Activated CD4-positive, alpha-beta T cell treated with anti-CD3 and anti-CD28 coated beads, Interleukin-2, amount 50 U/mL, for 48 hours (primary cell): ENCODE results near the gene CSF2RB.

Source experiments
- DNase-seq, 2 experiments: peaks; one replicate each; pipeline ENCODE4 v3.0.0-alpha.2; 2020

CSF2RB gene

DNA sequence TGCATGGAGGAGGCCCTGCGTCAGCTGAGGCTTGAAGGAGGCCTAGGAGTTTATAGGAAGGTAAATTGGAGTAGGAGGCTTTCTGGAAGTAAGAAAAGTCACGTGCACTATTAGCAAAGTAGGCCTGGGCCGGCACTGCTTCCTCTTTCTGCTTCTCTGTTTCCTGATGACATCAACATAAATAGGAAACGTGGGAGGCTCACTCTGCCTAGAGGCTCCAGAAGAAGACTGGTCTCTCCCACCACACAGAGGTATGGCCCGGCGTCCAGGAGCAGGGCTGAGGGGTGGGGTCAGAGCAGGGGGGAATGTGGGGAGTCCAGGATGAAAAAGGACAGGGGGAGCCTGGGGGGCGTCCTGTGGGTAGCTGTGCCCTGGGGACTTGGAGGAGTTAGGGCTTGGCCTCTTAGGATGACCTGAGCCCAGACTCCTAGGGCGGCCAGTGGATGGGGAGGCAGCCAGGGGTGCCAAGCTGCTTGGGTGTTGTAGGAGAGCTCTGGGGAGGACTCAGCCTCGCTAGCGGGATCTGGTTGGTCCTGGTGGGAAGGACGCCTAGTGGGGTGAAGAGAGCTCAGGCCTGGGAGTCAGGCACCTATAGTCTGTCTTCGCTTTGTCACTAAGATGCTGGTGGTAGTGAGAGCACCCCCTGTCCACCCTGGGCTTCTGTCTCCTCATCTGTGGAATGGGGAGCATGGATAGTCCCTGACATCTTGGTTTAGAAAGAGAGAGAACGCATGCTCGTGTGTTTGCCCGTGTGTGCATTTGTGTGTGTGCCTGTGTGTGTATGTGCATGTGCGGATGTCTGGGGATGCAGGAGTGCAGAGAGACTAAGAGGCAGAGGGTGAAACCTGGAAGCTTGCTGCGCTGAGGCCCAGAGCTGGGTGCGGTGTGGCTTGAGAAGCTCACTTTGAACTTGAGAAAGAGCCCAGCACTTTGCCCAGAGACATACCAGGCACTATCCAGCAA is at the start of gene CSF2RB:
Gene CSF2RB, plus strand, starts transcription at position 202 of the 963 bp plus-strand sequence. CDS start 8,580 bp downstream, outside the sequence.
- DNase-seq: no peak

DNA sequence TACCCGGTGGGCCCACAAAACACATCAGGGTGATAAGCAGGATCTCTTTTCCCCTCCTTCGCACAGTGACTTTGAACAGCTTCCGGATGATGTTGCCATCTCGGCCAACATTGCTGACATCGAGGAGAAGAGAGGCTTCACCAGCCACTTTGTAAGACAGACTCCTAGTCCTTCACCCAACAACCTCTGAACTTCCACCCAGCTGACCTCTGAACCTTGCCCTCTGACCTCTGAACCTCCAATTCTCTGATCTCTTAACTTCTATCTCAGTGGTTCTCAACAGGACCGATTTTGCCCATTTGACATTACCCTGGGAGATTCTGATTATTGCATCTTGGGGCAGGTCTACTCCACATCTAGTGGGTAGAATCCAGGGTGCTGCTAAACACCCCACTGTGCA is 49.4 kb upstream of the CSF2RB start:
- no peak for DNase-seq

- no peak for DNase-seq
Observed at GRCh38 chr22:36864454-36865215, 48.8 kb upstream of the CSF2RB start.

DNA sequence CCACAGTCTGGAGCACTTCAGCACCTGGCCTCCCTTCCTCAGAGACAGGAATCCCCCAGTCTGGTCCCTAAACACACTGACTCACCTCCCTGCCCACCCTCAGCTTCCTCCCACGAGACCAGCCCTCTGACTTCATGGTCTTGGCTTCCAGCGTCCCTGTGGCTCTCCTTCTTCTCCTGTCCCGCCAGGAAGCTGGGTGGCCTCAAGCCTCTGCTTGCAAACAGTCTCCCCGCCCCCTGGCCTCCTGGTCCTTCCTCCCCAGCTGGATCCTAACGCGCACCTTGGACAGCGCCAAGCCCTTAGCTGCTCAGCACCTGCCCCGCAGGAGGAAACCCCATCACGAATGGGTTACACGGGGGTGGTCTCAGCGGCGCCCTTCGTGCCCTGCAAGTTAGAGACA is 48.1 kb upstream of the CSF2RB start:
- no peak for DNase-seq

DNA sequence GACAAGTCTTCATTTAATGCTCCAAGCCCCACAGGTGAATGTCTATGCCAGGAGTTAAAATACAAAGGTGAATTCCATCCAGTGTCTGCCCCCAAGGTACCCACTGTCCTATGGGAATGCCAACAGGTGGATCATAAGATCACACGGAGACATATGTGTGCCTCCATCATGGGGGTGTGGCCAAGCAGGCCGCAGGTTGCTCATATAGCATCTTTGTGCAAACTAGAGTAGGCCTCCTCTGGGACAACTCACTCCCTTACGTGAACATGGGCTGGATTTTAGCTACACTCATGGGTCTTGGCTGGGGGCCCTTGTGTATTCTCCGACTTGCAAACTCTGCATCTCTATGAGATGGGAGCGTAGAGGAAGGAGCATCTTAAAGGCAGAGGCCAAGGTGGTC is 45.7 kb upstream of the CSF2RB start:
- DNase-seq: no peak

- DNase-seq: no peak
Observed at GRCh38 chr22:36868546-36869181, 44.8 kb upstream of the CSF2RB start.

DNA sequence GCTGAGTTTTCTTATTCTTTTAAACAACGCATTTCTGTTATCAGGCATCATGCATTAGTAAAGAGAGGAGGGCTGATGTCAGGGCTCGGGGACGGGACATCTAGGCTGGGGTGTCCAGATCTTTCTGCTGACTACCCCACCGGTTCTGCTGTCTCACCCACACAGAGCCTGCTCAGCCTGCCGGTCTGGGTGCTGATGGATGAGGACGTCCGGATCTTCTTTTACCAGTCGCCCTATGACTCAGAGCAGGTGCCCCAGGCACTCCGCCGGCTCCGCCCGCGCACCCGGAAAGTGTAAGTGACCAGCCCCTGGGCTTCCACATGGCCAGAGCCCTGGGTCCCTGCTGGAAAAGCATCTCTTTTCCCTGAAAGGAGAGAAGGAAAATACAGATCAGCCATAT is 43.2 kb upstream of the CSF2RB start:
- DNase-seq: no peak

- no peak for DNase-seq
Observed at GRCh38 chr22:36871669-36872081, 41.8 kb upstream of the CSF2RB start.

GRCh38 chr22:36872084-36872483 is 41.3 kb upstream of the CSF2RB start:
- no peak for DNase-seq

DNA sequence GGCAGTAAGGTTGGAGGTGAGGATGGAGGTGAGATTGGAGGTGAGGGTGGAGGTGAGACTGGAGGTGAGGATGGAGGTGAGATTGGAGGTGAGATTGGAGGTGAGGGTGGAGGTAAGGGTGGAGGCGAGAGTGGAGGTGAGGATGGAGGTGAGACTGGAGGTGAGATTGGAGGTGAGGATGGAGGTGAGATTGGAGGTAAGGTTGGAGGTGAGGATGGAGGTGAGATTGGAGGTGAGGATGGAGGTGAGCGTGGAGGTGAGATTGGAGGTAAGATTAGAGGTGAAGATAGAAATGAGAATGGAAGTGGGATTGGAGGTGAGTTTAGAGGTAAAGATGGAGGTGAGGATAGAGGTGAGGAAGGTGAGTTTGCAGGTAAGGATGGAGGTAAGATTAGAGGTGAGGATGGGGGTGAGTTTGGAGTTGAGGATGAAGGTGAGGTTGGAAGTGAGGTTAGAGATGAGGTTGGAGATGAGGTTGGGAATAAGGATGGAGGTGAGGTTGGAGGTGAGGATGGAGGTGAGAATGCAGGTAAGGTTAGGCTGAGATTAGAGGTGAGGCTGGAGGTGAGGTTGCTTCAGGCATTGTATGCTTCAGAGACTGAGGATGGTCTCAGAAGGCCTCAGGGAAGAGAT is 40.4 kb upstream of the CSF2RB start:
- DNase-seq: no peak

GRCh38 chr22:36873614-36874308 is 39.7 kb upstream of the CSF2RB start:
- DNase-seq: peak; percentile 48 to 66

DNA sequence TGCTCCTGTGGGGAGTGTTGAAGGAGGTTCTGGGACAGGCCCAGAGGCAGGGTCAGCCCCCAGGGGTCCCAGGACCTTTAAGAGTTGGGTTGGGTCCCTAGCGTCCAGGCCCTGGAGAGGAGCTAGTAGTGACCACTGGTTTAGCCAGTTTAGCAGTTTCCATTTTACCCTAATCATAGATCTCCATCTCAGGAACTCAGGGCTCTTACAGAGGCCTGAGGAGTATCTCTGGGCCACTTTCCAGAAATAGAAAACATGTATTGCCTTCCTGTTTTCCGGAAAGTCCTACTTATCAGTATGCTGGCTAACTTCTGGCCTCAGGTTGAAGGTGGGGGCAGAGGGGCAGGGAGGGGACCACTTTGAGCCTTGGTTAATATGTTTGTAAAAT is 39.1 kb upstream of the CSF2RB start:
- no peak for DNase-seq

DNA sequence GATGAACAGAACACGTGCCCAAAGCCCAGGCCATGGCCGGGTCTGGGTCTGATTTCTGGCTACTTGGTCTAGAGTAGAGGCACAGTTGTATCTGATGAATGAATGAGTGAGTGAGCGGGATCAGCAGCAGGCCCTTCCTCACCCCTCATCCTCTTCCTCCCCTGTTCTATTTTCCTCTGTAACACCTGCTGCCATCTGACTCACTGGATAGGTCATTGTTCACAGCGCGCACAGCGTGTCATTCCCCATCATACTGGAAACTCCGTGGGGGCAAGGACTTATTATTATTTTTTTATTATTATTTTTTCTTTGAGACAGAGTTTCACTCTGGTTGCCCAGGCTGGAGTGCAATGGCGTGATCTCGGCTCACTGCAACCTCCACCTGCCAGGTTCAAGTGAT is 38.7 kb upstream of the CSF2RB start:
- no peak for DNase-seq

GRCh38 chr22:36875741-36876140 is 37.7 kb upstream of the CSF2RB start:
- no peak for DNase-seq

GRCh38 chr22:36879775-36880174 is 33.7 kb upstream of the CSF2RB start:
- no peak for DNase-seq

DNA sequence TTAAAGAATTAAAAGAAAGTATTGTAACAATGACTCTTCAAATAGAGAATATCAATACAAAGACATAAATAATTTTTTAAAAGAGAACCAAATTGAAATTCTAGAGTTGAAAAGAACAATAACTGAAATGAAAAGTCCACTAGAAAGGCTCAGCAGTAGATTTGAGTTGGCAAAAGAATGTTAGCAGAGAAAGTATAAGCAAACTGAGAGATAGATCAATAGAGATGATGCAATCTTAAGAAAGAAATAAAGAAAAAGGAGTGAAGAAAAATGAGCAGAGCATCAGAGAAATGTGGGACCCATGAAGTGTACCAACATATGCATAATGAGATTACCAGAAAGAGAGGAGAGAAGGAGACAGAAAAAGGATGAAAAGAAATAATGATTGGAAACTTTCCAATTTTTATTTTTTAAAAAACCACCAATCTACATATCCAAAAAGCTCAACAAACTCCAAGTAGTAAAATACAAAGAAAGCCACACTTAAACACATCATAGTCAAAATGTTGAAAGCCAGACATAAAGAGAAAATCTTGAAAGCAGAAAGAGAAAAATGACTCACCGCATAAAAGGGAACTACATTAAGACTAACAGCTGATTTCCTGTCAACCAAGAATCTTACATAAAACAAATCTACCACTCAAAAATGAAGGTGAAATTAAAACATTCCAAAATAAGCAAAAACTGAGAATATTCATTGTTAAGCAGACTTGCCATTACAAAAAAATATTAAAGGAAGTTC is 31.8 kb upstream of the CSF2RB start:
- DNase-seq: no peak

DNA sequence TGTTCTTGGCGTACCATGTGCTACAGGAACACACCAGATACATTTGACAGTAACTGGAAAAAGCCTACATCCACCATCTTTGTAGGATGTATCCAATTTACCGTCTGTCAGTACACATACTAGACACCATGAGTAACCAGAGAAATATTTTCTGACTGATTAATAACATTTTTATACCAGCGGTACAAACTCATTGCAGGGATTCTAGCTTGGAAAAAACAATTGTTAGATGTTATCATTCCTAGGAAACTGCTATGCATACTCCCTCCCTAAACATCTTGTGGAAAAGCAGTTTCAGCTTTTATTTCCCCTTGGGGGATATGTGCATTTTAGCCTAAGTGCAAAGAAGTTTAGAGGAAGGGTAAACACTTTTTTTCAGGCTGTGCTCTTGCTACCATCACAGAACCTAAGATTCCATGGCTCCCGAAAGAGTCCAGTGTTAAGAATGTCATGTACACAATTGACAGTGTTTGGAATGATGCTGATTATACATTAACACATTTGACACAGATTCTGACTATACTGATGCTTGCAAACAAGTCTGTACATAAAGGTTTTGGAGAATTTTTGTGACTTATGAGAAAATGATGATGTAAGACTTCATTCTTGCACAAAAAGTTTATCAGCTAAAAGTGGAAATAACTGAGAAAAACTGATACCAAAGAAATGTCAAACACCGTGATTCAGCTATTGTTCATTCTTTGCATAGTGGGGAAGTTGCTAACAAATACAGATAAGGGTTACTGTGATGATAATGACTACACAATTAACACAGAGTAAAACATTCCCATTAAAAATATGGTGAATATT is 28.9 kb upstream of the CSF2RB start:
- no peak for DNase-seq

- DNase-seq: no peak
Observed at GRCh38 chr22:36885474-36885873, 28.0 kb upstream of the CSF2RB start.

- no peak for DNase-seq
Observed at GRCh38 chr22:36886016-36886415, 27.4 kb upstream of the CSF2RB start.

GRCh38 chr22:36887162-36887561 is 26.3 kb upstream of the CSF2RB start:
- no peak for DNase-seq

- DNase-seq: no peak
Observed at GRCh38 chr22:36891646-36892045, 21.8 kb upstream of the CSF2RB start.
